AG04450 (cell line): ENCODE measurements around the gene PLEKHA3. TPM values are rescaled to one million over a fixed set of nuclear protein-coding genes. Genes with fewer than 3 reads are reported as not detected.

Source experiments
- CTCF ChIA-PET: fragments of 300-600, 350-600 bp; formaldehyde crosslinking; extraction: SDS; loops from one replicate; lab custom pipeline; 2022; ENCODE audit warnings: antibody characterized with exemption, inconsistent platforms; lab: Charles Lee
- POLR2A ChIA-PET: fragments of 350-600 bp; formaldehyde crosslinking; extraction: SDS; loops from one replicate; lab custom pipeline; 2021; ENCODE audit warnings: antibody characterized with exemption, inconsistent platforms; lab: Yijun Ruan, JAX
- DNase-seq: peaks from one replicate; pipeline ENCODE4 v3.0.0-alpha.2; 2011; ENCODE audit warnings: low read depth, low spot score
- H3K27ac ChIP-seq: one replicate; pipeline ENCODE4 v1.5.1; 2012; ENCODE audit warnings: low read depth, low read length, control low read depth
- H3K27me3 ChIP-seq: one replicate; pipeline ENCODE4 v1.6.0; 2012; ENCODE audit warnings: low read length; ENCODE audit not compliant: control insufficient read depth, insufficient read depth
- H3K4me3 ChIP-seq: 2 replicates; pipeline ENCODE4 v1.5.1; 2011; ENCODE audit warnings: mild to moderate bottlenecking, low read depth, low read length, control low read depth
- H3K9me3 ChIP-seq: 2 replicates; pipeline ENCODE4 v1.5.1; 2012; ENCODE audit warnings: low read length; ENCODE audit not compliant: control insufficient read depth, insufficient read depth
- polyA plus RNA-seq: library from polyadenylated mRNA; depleted of rRNA; stranded (reverse); fragments of >200 nt; gene quantifications from 2 replicates; pipeline ENCODE4 v1.2.3, GENCODE V29; 2011
- TF ChIP-seq, protein P1 (sequence below): IDR thresholded peaks from 2 replicates; pipeline ENCODE4 v1.5.1; 2011; ENCODE audit warnings: low read depth, low read length, control low read depth, inconsistent platforms

The PLEKHA3 gene
- polyA plus RNA-seq, 1 experiment, result 28.2 TPM

DNA sequence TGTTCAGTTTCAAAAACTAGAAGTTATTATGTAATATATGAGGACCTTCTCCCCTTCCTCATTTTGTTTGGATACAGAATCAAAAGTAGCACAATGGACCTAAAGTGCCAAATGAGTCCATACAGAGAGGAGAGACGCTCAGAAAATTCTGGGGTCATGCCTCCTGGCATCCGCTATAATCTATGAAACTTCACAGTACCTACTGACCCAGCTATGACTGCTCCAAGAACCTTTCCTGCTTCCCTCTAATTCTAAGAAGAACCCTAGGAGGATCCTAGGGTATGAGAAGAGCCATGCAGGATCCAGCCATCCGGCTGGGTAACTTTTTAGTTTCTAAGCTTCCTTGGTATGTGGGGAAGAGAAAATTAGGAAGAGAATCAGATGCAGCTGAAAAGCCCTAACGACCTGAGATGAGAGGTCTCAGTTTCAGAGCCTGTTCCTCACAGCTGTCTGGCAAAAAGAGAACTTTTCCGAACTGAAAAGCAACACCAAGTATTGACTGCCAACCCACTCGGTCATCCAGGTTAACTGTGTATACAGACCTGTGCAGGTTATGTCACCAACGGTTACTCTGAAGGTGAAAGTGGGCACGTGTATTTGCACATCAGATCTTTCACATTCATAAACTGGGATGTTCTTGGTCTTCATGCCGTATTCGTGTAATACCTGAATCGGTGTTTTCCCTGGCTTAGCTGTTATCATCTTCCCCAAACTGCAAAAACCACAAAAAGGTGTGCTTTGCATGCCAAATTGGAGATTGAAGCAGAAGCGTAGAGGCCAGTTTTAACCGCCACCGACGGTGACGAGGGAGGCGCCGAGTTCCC is 30.3 kb upstream of the PLEKHA3 start:
- Histone ChIP-seq H3K4me3 (peak overlapping the region; percentile 86), H3K27ac (no peak overlapping the region), H3K27me3 (no peaks in the 10 kb centered on the region), H3K9me3 (no peaks in the 10 kb centered on the region; the same call in 1 of the 2 replicates)
- no peak for DNase-seq
- POLR2A ChIA-PET, result interaction anchor here (0.6 kb wide), 1 partner anchor 15 kb away, joined by 9 read pairs; no protein-coding TSS in a partner anchor
- TF ChIP-seq, protein P1, sequence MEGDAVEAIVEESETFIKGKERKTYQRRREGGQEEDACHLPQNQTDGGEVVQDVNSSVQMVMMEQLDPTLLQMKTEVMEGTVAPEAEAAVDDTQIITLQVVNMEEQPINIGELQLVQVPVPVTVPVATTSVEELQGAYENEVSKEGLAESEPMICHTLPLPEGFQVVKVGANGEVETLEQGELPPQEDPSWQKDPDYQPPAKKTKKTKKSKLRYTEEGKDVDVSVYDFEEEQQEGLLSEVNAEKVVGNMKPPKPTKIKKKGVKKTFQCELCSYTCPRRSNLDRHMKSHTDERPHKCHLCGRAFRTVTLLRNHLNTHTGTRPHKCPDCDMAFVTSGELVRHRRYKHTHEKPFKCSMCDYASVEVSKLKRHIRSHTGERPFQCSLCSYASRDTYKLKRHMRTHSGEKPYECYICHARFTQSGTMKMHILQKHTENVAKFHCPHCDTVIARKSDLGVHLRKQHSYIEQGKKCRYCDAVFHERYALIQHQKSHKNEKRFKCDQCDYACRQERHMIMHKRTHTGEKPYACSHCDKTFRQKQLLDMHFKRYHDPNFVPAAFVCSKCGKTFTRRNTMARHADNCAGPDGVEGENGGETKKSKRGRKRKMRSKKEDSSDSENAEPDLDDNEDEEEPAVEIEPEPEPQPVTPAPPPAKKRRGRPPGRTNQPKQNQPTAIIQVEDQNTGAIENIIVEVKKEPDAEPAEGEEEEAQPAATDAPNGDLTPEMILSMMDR, result no peak
- CTCF ChIA-PET, result interaction anchor here (1.5 to 4.7 kb wide), 4 partner anchors 31 to 338 kb away, joined by 5 to 20 read pairs (median 6); partner anchors contain the start of gene RBM45

DNA sequence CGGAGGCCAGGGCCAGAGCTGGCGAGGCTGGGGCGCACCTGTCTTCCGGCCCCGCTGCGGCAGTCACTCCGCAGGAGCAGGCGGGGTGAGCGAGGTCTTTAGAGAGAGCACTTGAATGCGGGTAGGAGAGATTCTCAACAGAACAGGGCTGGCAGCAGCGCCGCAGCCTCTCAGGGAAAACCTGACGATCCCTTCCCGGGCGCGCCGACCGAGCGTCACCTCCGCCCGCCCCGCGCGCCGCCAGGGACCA is 29.8 kb upstream of the PLEKHA3 start:
- no peaks in the 10 kb centered on the region for H3K27me3 ChIP-seq
- peak overlapping the region; percentile 86 for H3K4me3 ChIP-seq
- no peaks in the 10 kb centered on the region; the same call in 1 of the 2 replicates for H3K9me3 ChIP-seq
- POLR2A ChIA-PET, result interaction anchor here (0.6 to 1.5 kb wide), 6 partner anchors 15 to 1190 kb away, joined by 3 to 13 read pairs (median 3); partner anchors contain the start of genes PLEKHA3 and RBM45
- peak; percentile 1 for DNase-seq
- CTCF ChIA-PET, result interaction anchor here (0.6 to 4.7 kb wide), 5 partner anchors 31 to 338 kb away, joined by 4 to 20 read pairs (median 5); partner anchors contain the start of gene RBM45
- TF ChIP-seq, protein P1, result no peak
- no peak overlapping the region for H3K27ac ChIP-seq

DNA sequence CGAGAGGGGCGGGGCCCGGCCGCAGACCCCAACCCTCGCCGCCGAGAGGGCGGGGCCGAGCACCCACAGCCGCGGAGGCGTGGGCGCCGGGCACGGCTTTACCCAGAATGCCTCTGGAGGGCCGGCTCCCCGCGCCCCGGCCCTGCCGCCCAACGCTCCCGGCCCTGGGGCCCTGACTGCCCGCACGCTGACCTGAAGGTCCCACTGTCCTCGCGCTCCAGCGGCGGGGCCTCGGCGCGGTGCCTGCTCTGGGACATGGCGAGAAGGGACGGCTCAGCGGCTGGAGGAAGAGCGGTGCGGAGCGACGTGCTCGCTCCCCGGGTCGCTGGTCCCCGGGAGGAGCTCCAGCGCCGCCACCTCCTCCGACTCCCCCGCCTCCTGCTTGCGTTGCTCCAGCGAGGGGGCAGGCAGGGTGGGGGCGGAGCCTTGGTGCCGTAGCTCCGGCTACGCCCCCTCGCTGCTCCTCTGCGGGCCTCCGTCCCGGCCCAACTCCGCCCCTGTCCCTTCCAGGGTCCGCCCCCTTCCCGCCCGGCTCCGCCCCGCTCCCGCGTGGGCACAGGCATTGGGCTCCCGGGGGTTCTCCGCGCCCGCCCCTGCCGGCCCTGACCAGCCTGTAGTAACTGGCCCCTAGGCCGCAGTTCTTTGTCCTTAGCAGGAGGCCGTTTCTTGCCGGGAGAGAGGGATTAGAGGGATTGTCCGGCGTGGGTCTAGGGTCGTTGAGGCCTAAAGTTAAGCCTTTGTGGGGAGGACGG is 29.3 kb upstream of the PLEKHA3 start, which contains the start of the genes PJVK and PRKRA:
Gene PJVK (plus strand): TSS at position 605 of the 752 bp plus-strand sequence. CDS start 2,032 bp downstream, outside the sequence.
Gene PRKRA (minus strand): TSS at position 402 of the 752 bp plus-strand sequence. CDS start 145 bp downstream, at position 257.
- peak; percentile 95 for DNase-seq
- CTCF ChIA-PET, result interaction anchor here (0.6 to 2.4 kb wide), 2 partner anchors 49 to 319 kb away, joined by 4 to 8 read pairs; no protein-coding TSS in a partner anchor
- POLR2A ChIA-PET, result interaction anchor here (0.6 to 1.5 kb wide), 12 partner anchors 10 to 1190 kb away, joined by 3 to 13 read pairs (median 3); partner anchors contain the start of genes PLEKHA3 and RBM45

DNA sequence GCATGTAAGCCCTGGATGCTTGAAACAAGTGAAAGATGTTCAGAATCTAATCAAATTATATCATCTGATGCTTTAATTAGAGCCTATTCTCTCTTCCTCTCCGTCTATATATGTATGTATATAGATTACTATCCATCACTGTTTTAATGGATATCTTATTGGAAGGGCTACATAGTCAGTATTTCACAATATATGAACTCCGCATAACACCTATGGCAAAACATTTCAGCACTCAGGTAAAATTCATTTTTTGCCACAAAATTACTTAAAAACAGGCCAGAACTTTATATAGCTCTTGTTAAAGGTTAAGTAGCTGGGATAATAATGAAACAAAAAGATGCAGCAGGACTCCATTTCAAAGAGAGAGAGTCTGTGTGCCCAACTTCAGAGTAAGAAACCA is 27.9 kb upstream of the PLEKHA3 start:
- no peaks in the 10 kb centered on the region; the same call in 1 of the 2 replicates for H3K9me3 ChIP-seq
- H3K27ac ChIP-seq, result no peak overlapping the region
- ChIA-PET POLR2A (no interaction called here), CTCF (interaction anchor here (1.2 kb wide), 1 partner anchor 27 kb away, joined by 3 read pairs; no protein-coding TSS in a partner anchor)
- DNase-seq, result no peak
- no peak overlapping the region for H3K4me3 ChIP-seq
- TF ChIP-seq, protein P1, result no peak
- no peaks in the 10 kb centered on the region for H3K27me3 ChIP-seq

More for the DNA sequence above, 29.3 kb upstream of the PLEKHA3 start, which contains the start of the genes PJVK and PRKRA:
- Histone ChIP-seq H3K4me3 (peak within 1 kb of the TSS; percentile 86), H3K27ac (peak within 1 kb of the TSS; percentile 97), H3K9me3 (no peaks in the 10 kb centered on the region; the same call in 1 of the 2 replicates), H3K27me3 (no peaks in the 10 kb centered on the region)
- TF ChIP-seq, protein P1, result no peak
